ENCODE measurements around the gene SOHLH2.

DNA sequence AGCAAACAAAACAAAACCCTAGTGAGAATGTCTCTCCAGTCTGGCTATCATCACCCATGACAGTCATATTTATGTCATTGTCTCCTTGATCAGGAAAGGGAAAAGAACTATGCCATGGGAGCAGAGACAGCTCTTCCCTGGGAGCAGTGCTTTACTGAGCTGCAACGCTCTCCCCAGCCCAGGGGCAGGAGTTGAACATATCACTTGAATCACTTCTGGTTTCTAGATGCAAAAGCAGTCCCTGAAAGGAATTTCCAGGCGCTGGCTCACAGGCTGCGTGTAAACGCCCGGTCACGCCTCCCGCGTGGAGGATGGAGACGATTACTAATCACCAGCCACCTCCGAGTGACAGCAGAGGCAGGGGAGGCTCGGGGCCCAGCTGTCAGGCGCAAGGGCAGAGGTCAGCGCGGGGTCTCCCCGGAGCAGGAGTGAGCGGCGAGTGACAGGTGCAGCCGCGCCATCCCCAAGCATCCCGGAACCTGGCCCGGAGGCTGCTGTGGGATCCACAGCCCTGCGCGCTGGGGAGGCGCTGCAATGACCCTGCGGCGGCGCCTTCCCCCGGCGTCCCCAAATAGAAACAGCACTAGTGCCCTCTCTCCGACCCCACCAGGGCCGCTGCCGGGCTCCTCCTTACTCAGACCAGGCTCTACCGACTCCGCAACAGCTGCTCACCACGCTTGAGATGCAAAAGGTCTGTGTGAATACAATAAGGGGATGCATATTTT lies 59.6 kb downstream of the SOHLH2 start:
- TF ChIP-seq EZH2 (IDR thresholded peaks at IDR 0.05; ENCODE audit: low read depth): no peak
- TF ChIP-seq, protein P1, sequence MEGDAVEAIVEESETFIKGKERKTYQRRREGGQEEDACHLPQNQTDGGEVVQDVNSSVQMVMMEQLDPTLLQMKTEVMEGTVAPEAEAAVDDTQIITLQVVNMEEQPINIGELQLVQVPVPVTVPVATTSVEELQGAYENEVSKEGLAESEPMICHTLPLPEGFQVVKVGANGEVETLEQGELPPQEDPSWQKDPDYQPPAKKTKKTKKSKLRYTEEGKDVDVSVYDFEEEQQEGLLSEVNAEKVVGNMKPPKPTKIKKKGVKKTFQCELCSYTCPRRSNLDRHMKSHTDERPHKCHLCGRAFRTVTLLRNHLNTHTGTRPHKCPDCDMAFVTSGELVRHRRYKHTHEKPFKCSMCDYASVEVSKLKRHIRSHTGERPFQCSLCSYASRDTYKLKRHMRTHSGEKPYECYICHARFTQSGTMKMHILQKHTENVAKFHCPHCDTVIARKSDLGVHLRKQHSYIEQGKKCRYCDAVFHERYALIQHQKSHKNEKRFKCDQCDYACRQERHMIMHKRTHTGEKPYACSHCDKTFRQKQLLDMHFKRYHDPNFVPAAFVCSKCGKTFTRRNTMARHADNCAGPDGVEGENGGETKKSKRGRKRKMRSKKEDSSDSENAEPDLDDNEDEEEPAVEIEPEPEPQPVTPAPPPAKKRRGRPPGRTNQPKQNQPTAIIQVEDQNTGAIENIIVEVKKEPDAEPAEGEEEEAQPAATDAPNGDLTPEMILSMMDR (conservative IDR thresholded peaks at IDR 0.05): no peak

Measured in PC-9 (cell line).